Duodenal mucosa (tissue), 2 donors: ENCODE results near the gene TBC1D25.
A peak's percentile ranks its signal among the peaks of the same experiment; 100 is the strongest.

Experiments
- H3K27ac ChIP-seq: one replicate; pipeline ENCODE4 v1.7.0; 2013; ENCODE audit warnings: low read depth, low read length
- H3K27me3 ChIP-seq, 2 donors: one replicate each; pipeline ENCODE4 v1.7.0; 2013; ENCODE audit warnings: low read length in 2 of 2, control low read depth in 1 of 2; ENCODE audit not compliant: insufficient read depth in 2 of 2, control insufficient read depth in 1 of 2
- H3K36me3 ChIP-seq, 2 donors: one replicate each; pipeline ENCODE4 v1.7.0; 2013; ENCODE audit warnings: low read length in 2 of 2, control low read depth in 1 of 2; ENCODE audit not compliant: insufficient read depth in 2 of 2, control insufficient read depth in 1 of 2
- H3K4me1 ChIP-seq, 2 donors: one replicate each; pipeline ENCODE4 v1.7.0; 2013; ENCODE audit warnings: low read length in 2 of 2, control low read depth in 1 of 2; ENCODE audit not compliant: insufficient read depth in 2 of 2, control insufficient read depth in 1 of 2
- H3K4me3 ChIP-seq, 2 donors: one replicate each; pipeline ENCODE4 v1.7.0; 2013; ENCODE audit warnings: low read length in 2 of 2, low read depth in 1 of 2
- H3K9ac ChIP-seq, 2 donors: one replicate each; pipeline ENCODE4 v1.7.0; 2013; ENCODE audit warnings: low read length in 2 of 2, low read depth in 1 of 2
- H3K9me3 ChIP-seq, 2 donors: one replicate each; pipeline ENCODE4 v1.7.0; 2013; ENCODE audit warnings: low read length in 2 of 2, control low read depth in 1 of 2; ENCODE audit not compliant: control insufficient read depth in 1 of 2

Gene TBC1D25

DNA sequence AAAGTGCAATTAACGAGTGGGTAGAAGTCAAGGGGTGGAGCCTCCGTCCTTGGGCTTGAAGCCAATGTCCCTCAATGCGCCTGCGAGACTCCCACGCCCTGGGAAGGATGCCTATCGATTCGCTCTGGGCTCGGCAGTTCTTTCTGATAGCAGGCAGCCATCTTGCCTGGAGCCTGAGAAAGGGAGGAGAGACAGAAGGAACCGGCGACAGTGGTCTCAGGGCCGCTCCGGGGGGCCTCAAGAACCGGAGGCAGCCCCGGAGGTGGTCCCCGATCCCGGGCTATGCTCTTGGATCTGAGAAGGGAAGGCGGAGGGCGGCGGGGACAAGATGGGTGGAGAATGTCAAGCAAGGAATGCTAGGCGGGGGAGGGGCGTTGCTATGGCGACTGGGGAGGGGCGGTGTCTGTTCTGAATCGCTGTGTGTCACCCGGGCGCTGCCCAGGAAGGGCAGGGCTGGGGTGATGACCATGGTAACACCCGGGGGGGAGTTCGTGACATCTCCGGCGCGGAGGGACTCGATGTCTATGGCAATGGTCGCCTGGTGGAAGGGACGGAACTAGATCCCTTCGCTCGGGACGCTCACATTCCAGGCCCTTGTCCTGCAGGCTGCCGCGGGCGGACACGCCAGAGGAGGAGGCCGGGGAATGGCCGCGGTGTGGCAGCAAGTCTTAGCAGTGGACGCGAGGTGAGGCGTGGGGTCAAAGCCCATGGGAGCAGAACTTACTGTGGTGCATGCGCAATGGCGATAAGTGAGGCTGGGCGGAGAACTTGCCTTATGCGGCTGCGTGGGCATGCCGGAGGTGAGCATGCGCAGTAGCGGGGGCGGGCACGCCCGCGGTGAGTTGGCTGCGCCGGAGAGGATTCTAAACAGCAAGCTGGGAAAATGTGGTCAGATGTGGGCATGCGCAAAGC lies 58.1 kb downstream of the TBC1D25 start, which contains the start of gene WDR13:
WDR13 (plus strand) TSS at position 140 of the 912 bp plus-strand sequence; CDS start at position 645, 505 bp downstream.
- H3K27ac ChIP-seq = peak within 1 kb of the TSS; percentile 96
- H3K27me3 ChIP-seq = no peaks in the 10 kb centered on the region
- H3K4me3 ChIP-seq = peak within 1 kb of the TSS; percentile 79 to 89
- peaks cover 5 to 7% of the 10 kb centered on the region in 2 donors for H3K4me1 ChIP-seq
- peak within 1 kb of the TSS; percentile 81 to 85 for H3K9ac ChIP-seq
- no peaks in the 10 kb centered on the region for H3K9me3 ChIP-seq
- peaks cover 3 to 37% of the 10 kb centered on the region in 2 donors for H3K36me3 ChIP-seq

DNA sequence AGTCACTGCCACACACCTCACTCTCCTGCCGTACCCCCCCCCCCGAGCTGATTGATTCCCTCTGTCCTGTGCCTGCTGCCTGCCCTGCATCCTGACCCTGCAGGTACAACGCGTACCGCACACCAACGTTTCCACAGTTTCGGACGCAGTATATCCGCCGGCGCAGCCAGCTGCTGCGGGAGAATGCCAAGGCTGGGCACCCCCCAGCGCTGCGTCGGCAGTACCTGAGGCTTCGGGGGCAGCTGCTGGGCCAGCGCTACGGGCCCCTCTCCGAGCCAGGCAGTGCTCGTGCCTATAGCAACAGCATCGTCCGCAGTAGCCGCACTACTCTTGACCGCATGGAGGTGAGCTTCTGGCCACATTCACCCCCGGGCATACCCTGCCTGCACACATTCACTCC lies 59.1 kb downstream of the TBC1D25 start:
- H3K9me3 ChIP-seq = no peaks in the 10 kb centered on the region
- H3K27me3 ChIP-seq = no peaks in the 10 kb centered on the region
- H3K36me3 ChIP-seq = peaks cover 3 to 38% of the 10 kb centered on the region in 2 donors
- peak overlapping the region; percentile 32 to 81 for H3K9ac ChIP-seq
- peaks cover 5 to 7% of the 10 kb centered on the region in 2 donors for H3K4me1 ChIP-seq
- peak overlapping the region; percentile 96 for H3K27ac ChIP-seq
- peak overlapping the region; percentile 79 to 89 for H3K4me3 ChIP-seq

DNA sequence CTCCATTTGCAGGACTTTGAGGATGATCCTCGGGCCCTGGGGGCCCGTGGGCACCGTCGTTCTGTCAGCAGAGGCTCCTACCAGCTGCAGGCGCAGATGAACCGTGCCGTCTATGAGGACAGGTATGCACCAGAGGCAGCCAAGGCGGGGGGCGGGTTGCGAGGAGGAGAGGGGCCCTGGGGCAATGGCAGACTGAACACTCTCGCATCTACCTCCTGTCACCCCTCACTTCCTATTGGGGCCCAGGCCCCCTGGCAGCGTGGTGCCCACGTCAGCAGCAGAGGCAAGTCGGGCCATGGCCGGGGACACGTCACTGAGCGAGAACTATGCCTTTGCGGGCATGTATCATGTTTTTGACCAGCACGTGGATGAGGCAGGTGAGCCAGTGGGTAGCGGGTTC lies 59.8 kb downstream of the TBC1D25 start:
- Histone ChIP-seq H3K9ac (no peak overlapping the region), H3K4me1 (peaks cover 5 to 7% of the 10 kb centered on the region in 2 donors), H3K27ac (no peak overlapping the region), H3K27me3 (no peaks in the 10 kb centered on the region), H3K36me3 (peaks cover 8 to 44% of the 10 kb centered on the region in 2 donors), H3K9me3 (no peaks in the 10 kb centered on the region), H3K4me3 (no peak overlapping the region)

DNA sequence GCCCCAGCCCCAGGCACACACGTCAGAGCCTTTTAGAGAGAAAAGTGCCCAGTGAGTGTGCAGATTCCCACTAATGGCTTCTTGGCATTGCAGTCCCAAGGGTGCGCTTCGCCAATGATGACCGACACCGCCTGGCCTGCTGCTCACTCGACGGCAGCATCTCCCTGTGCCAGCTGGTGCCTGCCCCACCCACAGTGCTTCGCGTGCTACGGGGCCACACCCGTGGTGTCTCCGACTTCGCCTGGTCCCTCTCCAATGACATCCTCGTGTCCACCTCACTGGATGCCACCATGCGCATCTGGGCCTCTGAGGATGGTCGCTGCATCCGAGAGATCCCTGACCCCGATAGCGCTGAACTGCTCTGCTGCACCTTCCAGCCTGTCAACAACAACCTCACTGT lies 60.7 kb downstream of the TBC1D25 start:
- no peaks in the 10 kb centered on the region for H3K9me3 ChIP-seq
- peaks cover 8 to 53% of the 10 kb centered on the region in 2 donors for H3K36me3 ChIP-seq
- H3K27me3 ChIP-seq = no peaks in the 10 kb centered on the region
- no peak overlapping the region for H3K9ac ChIP-seq
- no peak overlapping the region for H3K27ac ChIP-seq
- peaks cover 5 to 7% of the 10 kb centered on the region in 2 donors for H3K4me1 ChIP-seq
- no peak overlapping the region for H3K4me3 ChIP-seq

DNA sequence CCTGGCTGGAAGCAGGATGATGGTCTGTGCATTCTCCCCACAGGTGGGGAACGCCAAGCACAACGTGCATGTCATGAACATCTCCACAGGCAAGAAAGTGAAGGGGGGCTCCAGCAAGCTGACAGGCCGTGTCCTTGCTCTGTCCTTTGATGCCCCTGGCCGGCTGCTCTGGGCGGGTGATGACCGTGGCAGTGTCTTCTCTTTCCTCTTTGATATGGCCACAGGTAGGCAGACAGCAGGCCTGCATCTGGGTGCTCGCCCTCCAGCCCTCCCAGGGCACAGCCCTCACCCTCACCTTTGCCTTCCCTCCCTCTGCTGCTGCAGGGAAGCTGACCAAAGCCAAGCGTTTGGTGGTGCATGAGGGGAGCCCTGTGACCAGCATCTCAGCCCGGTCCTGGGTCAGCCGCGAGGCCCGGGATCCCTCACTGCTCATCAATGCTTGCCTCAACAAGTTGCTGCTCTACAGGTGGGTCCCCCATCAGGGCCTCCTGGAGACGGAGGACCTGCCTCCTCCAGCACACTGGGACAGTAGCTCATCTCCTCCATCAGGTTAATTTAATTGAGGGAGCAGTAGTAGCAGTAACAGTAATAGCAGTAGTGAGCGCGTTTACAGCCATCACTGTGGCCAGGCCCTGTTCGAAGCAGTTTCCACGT lies 62.4 kb downstream of the TBC1D25 start:
- Histone ChIP-seq H3K27me3 (no peaks in the 10 kb centered on the region), H3K4me1 (peaks cover 5 to 7% of the 10 kb centered on the region in 2 donors), H3K36me3 (peaks cover 8 to 53% of the 10 kb centered on the region in 2 donors)

DNA sequence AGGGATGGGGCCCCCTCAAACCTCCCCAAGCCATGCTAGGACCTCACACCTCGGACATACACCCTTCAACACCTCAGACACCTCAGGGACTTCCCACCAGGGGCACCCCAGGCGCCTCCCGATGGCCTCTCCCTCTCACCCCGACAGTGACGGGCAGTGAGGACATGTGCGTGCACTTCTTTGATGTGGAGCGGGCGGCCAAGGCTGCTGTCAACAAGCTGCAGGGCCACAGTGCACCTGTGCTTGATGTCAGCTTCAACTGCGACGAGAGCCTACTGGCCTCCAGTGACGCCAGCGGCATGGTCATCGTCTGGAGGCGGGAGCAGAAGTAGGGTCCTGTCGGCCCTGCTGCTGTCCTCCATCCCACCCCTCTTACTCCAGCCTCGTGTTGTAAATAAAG lies 65.2 kb downstream of the TBC1D25 start:
- no peaks in the 10 kb centered on the region for H3K27me3 ChIP-seq
- H3K9ac ChIP-seq = no peak overlapping the region
- no peak overlapping the region for H3K27ac ChIP-seq
- H3K4me3 ChIP-seq = no peak overlapping the region
- H3K9me3 ChIP-seq = no peaks in the 10 kb centered on the region
- H3K4me1 ChIP-seq = no peaks in the 10 kb centered on the region
- H3K36me3 ChIP-seq = peaks cover 5 to 40% of the 10 kb centered on the region in 2 donors

More for the DNA sequence above, 62.4 kb downstream of the TBC1D25 start:
- Histone ChIP-seq H3K9ac (no peak overlapping the region), H3K27ac (no peak overlapping the region), H3K4me3 (no peak overlapping the region), H3K9me3 (no peaks in the 10 kb centered on the region)

DNA sequence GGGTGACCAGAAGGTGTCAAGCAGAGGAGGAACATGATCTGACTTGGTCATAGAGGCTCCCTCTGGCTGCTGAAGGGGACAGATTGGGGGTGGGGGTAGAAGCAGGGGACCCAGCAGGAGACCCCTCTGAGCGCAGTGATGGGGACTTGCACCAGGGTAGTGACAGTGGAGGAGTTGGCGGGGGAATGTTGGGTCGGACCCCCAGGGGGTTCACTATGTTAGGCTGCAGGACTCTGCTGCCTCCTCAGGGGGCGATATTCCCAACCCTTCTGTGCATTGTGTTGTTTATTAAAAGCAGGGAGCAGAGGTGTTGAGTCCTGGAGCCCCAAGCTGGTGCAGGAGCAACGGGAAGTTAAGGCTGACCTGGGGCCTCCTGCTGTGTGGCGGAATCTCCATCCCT lies 66.6 kb downstream of the TBC1D25 start:
- H3K4me1 ChIP-seq = no peaks in the 10 kb centered on the region
- no peak overlapping the region for H3K4me3 ChIP-seq
- H3K27ac ChIP-seq = no peak overlapping the region
- no peaks in the 10 kb centered on the region for H3K9me3 ChIP-seq
- H3K27me3 ChIP-seq = no peaks in the 10 kb centered on the region
- peaks cover 5 to 31% of the 10 kb centered on the region in 2 donors for H3K36me3 ChIP-seq
- no peak overlapping the region for H3K9ac ChIP-seq

DNA sequence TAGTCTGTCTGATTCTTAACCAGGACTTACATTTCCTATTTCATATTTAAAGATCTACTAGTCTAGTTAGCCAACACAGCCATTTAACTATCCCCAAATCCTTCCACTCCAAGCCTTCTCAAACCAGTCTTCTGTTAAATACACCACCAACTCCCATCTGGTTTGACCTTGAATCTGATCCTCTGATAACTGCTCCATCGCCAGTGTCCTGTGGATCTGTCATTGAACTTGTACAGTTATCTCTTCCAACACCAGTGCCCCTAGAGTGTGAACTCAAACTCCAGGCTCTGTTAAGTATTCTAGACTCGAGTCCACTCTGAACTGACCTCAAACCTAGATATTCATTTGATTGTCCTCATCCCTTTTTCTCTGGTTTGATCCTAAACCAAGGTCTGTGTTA lies 72.2 kb downstream of the TBC1D25 start:
- no peak overlapping the region for H3K27ac ChIP-seq
- H3K36me3 ChIP-seq = no peaks in the 10 kb centered on the region
- no peaks in the 10 kb centered on the region for H3K27me3 ChIP-seq
- H3K9me3 ChIP-seq = no peaks in the 10 kb centered on the region
- no peaks in the 10 kb centered on the region for H3K4me1 ChIP-seq
- H3K4me3 ChIP-seq = no peak overlapping the region
- no peak overlapping the region for H3K9ac ChIP-seq
